K562 (cell line): ENCODE results near the gene C11orf58. TPM values are rescaled to one million over a fixed set of nuclear protein-coding genes. Genes with fewer than 3 reads are reported as not detected.

Experiments
- ARHGAP35 ChIP-seq: fragments of 450-650 bp; IDR thresholded peaks from 2 replicates; pipeline ENCODE4 v1.6.1; 2018; ENCODE audit not compliant: partially characterized antibody
- BDP1 ChIP-seq: IDR thresholded peaks from 3 replicates; pipeline ENCODE4 v1.6.1; 2011; ENCODE audit not compliant: insufficient read length, insufficient read depth
- CBFB ChIP-seq: sonication (generic); formaldehyde crosslinking; IDR thresholded peaks from 2 replicates; pipeline ENCODE4 v1.4.0; 2020; ENCODE audit warnings: mild to moderate bottlenecking, missing genetic modification reagents
- CREM ChIP-seq: IDR thresholded peaks from 2 replicates; pipeline ENCODE4 v1.6.1; 2014; ENCODE audit warnings: antibody characterized with exemption, low read depth
- HDAC2 ChIP-seq: fragments of 450-650 bp; IDR thresholded peaks from 2 replicates; pipeline ENCODE4 v1.6.1; 2016; ENCODE audit warnings: mild to moderate bottlenecking
- HLTF ChIP-seq: fragments of 450-650 bp; IDR thresholded peaks from 2 replicates; pipeline ENCODE4 v1.6.1; 2016
- JUNB ChIP-seq: fragments of 450-650 bp; formaldehyde crosslinking; conservative IDR thresholded peaks from 2 replicates; pipeline ENCODE4 v1.4.0; 2020; ENCODE audit warnings: mild to moderate bottlenecking
- JUND ChIP-seq, 2 experiments: IDR thresholded peaks; 2 replicates in 1 of 2; 3 replicates in 1 of 2; pipeline ENCODE4 v1.6.1; 2011; ENCODE audit warnings: borderline replicate concordance in 2 of 2, low read depth in 2 of 2, low read length in 2 of 2, improper control_type of control experiment in 1 of 2, missing biosample characterization in 1 of 2, missing genetic modification characterization in 1 of 2, missing genetic modification reagents in 1 of 2
- MAFK ChIP-seq: IDR thresholded peaks from 2 replicates; pipeline ENCODE4 v1.6.1; 2011; ENCODE audit warnings: low read length, improper control_type of control experiment
- NFIC ChIP-seq: fragments of 450-650 bp; IDR thresholded peaks from 2 replicates; pipeline ENCODE4 v1.6.1; 2017; ENCODE audit warnings: mild to moderate bottlenecking, inconsistent platforms
- RBBP5 ChIP-seq: fragments of 200-600 bp; sonication (generic); IDR thresholded peaks from 2 replicates; pipeline ENCODE4 v1.6.1; 2012; ENCODE audit warnings: borderline replicate concordance, mild to moderate bottlenecking, low read length, control low read depth, inconsistent platforms; ENCODE audit not compliant: insufficient read depth, poor library complexity, severe bottlenecking
- TAL1 ChIP-seq: fragments of 450-650 bp; IDR thresholded peaks from 2 replicates; pipeline ENCODE4 v1.6.1; 2016; ENCODE audit warnings: mild to moderate bottlenecking
- ZNF140 ChIP-seq: fragments of 250-450 bp; sonication (Bioruptor Pico); IDR thresholded peaks from 2 replicates; pipeline ENCODE4 v1.8.0; 2021; ENCODE audit warnings: moderate library complexity, mild to moderate bottlenecking, inconsistent platforms
- ZNF589 ChIP-seq: fragments of 200-800 bp; sonication (Bioruptor generic); IDR thresholded peaks from 2 replicates; pipeline ENCODE4 v1.6.1; 2016; ENCODE audit warnings: low read depth, missing genetic modification characterization, missing compliant biosample characterization
- ZNF668 ChIP-seq: fragments of 250-450 bp; sonication (Bioruptor Pico); IDR thresholded peaks from 2 replicates; pipeline ENCODE4 v1.8.0; 2022; ENCODE audit warnings: mild to moderate bottlenecking, inconsistent platforms
- polyA plus RNA-seq, 8 experiments: library from polyadenylated mRNA; depleted of rRNA in 4 of 8; stranded (reverse) in 5 of 8; unstranded in 3 of 8; fragments of >200 nt; fragmentation: Nextera tagmentation in 2 of 8; fragmentation: Illumina TruSeq in 1 of 8; extraction: Ambion mirVana in 2 of 8; extraction: Trizol in 1 of 8; gene quantifications; 2 replicates each; pipeline versions ENCODE4 v1.2.1 to v1.2.3, GENCODE V29; 2011 to 2014; ENCODE audit warnings: inconsistent platforms in 1 of 8, missing spikeins in 1 of 8
- total RNA-seq, 7 experiments: library from RNA; depleted of rRNA in 6 of 7; stranded (reverse); fragments of >200 nt in 6 of 7; fragmentation: Illumina TruSeq in 2 of 7; extraction: Trizol in 2 of 7; gene quantifications; 2 replicates each; pipeline versions ENCODE4 v1.2.1 to v1.2.3, GENCODE V29; 2011 to 2021; ENCODE audit warnings: low replicate concordance in 1 of 7
- TF ChIP-seq, protein P1 (sequence below): fragments of 150-350 bp; conservative IDR thresholded peaks from 2 replicates; pipeline ENCODE4 v1.6.1; 2014; ENCODE audit warnings: low read length
- TF ChIP-seq, protein P2 (sequence below), 2 experiments: fragments of 450-650 bp; IDR thresholded peaks; 2 replicates each; pipeline ENCODE4 v1.6.1; 2016; ENCODE audit warnings: mild to moderate bottlenecking in 2 of 2, borderline replicate concordance in 1 of 2, low read depth in 1 of 2, moderate library complexity in 1 of 2

The C11orf58 gene
- total and polyA plus RNA-seq, 9 of the 15 experiments (the other 6 are each of a cell fraction or from before 2014, with no cell fraction given), result 104 to 421 (median 247) TPM

DNA sequence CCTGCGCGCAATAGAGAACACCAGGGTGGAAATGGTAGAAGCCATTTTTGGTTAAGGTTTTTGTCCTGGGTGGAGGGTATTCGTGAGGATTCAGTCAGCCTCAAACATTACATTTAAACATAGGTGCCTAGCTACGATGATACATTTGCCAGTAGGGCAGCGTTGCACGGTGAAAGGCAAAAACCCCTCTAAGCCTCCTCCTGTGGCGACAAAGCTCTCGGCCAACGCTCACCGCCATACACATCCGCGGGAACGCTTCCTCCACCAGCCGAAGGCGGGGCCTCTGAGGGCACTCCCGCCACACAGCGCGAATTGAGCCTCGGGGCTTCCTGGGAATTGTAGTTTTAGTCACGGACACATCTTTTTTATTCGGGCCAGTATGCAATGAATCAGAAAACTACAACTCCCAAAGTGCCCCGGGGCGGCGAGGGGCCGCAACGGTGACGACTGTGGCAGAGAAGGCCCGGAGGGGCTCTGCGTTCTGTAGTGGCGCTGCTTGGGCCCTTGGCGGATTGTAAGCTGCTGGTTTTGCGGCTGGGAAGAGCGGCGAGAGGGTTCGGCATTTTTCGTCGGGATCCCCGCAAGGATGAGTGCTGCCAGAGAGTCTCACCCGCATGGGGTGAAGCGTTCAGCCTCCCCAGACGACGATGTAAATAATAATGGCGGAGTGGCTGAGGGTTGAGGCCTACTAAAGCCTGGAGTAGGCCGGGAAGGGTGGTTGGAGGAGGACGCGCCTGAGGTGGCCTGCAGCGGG is at the start of gene C11orf58 (continued):
- TF ChIP-seq, protein P1, sequence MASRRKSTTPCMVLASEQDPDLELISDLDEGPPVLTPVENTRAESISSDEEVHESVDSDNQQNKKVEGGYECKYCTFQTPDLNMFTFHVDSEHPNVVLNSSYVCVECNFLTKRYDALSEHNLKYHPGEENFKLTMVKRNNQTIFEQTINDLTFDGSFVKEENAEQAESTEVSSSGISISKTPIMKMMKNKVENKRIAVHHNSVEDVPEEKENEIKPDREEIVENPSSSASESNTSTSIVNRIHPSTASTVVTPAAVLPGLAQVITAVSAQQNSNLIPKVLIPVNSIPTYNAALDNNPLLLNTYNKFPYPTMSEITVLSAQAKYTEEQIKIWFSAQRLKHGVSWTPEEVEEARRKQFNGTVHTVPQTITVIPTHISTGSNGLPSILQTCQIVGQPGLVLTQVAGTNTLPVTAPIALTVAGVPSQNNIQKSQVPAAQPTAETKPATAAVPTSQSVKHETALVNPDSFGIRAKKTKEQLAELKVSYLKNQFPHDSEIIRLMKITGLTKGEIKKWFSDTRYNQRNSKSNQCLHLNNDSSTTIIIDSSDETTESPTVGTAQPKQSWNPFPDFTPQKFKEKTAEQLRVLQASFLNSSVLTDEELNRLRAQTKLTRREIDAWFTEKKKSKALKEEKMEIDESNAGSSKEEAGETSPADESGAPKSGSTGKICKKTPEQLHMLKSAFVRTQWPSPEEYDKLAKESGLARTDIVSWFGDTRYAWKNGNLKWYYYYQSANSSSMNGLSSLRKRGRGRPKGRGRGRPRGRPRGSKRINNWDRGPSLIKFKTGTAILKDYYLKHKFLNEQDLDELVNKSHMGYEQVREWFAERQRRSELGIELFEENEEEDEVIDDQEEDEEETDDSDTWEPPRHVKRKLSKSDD, result no peak
- no peak for TF ChIP-seq ZNF668
- no peak; the same call in 1 of the 2 replicates for TF ChIP-seq HLTF
- no peak; the same call in 1 of the 2 replicates for TF ChIP-seq NFIC
- no peak for TF ChIP-seq HDAC2
- TF ChIP-seq, protein P2, sequence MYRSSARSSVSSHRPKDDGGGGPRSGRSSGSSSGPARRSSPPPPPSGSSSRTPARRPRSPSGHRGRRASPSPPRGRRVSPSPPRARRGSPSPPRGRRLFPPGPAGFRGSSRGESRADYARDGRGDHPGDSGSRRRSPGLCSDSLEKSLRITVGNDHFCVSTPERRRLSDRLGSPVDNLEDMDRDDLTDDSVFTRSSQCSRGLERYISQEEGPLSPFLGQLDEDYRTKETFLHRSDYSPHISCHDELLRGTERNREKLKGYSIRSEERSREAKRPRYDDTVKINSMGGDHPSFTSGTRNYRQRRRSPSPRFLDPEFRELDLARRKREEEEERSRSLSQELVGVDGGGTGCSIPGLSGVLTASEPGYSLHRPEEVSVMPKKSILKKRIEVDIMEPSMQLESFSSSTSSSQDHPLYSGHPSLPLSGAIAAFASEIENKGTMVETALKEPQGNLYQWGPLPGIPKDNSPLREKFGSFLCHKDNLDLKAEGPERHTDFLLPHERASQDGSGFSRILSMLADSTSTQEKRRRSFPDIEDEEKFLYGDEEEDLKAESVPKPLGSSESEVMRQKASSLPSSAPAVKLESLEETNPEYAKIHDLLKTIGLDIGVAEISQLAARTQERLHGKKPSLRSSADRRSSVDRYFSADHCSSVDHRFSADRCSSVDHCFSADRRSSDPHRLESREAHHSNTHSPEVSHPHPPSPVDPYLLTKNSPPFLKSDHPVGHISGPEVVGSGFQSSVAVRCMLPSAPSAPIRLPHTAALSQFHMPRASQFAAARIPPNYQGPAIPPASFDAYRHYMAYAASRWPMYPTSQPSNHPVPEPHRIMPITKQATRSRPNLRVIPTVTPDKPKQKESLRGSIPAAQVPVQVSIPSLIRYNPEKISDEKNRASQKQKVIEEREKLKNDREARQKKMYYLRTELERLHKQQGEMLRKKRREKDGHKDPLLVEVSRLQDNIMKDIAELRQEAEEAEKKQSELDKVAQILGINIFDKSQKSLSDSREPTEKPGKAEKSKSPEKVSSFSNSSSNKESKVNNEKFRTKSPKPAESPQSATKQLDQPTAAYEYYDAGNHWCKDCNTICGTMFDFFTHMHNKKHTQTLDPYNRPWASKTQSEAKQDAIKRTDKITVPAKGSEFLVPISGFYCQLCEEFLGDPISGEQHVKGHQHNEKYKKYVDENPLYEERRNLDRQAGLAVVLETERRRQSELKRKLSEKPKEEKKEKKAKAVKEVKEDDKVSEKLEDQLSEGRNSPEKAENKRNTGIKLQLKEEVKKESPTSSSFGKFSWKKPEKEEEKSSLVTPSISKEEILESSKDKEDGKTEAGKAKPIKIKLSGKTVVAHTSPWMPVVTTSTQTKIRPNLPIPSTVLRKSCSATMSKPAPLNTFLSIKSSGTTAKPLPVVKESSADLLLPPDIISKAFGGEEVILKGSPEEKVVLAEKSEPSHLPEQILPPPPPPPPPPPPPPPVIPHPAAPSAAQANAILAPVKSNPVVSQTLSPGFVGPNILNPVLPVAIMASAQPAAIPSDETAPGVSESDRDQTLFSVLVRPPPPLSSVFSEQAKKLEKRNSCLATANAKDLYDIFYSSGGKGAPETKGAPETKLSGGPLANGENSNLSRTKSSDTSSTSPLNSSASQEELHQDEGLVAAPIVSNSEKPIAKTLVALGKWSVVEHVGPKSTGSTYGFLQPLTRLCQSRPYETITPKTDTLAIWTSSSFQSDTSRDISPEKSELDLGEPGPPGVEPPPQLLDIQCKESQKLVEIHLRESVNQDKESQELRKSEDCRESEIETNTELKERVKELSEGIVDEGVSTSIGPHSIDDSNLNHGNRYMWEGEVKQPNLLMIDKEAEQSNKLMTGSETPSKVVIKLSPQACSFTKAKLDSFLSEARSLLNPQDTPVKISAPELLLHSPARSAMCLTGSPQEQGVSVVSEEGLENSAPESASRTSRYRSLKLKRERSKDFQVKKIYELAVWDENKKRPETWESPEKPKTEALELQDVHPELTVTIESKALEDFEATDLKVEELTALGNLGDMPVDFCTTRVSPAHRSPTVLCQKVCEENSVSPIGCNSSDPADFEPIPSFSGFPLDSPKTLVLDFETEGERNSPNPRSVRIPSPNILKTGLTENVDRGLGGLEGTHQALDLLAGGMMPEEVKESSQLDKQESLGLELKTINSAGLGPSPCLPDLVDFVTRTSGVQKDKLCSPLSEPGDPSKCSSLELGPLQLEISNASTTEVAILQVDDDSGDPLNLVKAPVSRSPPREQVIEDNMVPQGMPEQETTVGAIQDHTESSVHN (IDR thresholded peaks at IDR 0.05; ENCODE audit: borderline replicate concordance in 1 of 2, low read depth in 1 of 2), result peak in 1 of 2 experiments; percentile 73; a peak in 1 of 4 replicates
- no peak for TF ChIP-seq MAFK
- TF ChIP-seq JUND (IDR thresholded peaks at IDR 0.05; ENCODE audit: borderline replicate concordance, low read depth, low read length), result peak; percentile 59
- no peak; the same call in 2 of the 3 replicates for TF ChIP-seq JUND (tag; IDR thresholded peaks at IDR 0.05; ENCODE audit: borderline replicate concordance, low read depth, low read length)
- TF ChIP-seq JUNB (CRISPR knock-in tag), result no peak
- TF ChIP-seq RBBP5, result peak; percentile 72
- TF ChIP-seq CBFB, result no peak
- no peak for TF ChIP-seq ARHGAP35
- peak; percentile 83 for TF ChIP-seq CREM
- no peak for TF ChIP-seq TAL1
- no peak for TF ChIP-seq ZNF140 (CRISPR knock-in tag)
- no peak for TF ChIP-seq BDP1
- 0 out of 2 replicates have a peak, but pooled peaks have one; percentile 17 for TF ChIP-seq ZNF589 (CRISPR knock-in tag)
